Measurements from ENCODE around the gene PCDHB14.
"Not testable (repeated sequence)": the region's sequence is repeated elsewhere in the genome, so short reads cannot be mapped to it uniquely, and the experiment has no call there.

The PCDHB14 gene

GRCh38 chr5:141208478-141208877 lies 14.7 kb upstream of the PCDHB14 start, which contains the start of gene PCDHB12:
Gene PCDHB12 (plus strand): TSS chr5:141208719. CDS start chr5:141208908, 189 bp downstream.
- DNase-seq (ENCODE audit: extremely low read depth in 1 of 2, low read depth in 1 of 2), result no peak

- not testable (repeated sequence) for DNase-seq (ENCODE audit: extremely low read depth in 1 of 2, low read depth in 1 of 2)
Measured at GRCh38 chr5:141210281-141210680, 12.9 kb upstream of the PCDHB14 start.

- not testable (repeated sequence) for DNase-seq (ENCODE audit: extremely low read depth in 1 of 2, low read depth in 1 of 2)
Measured at GRCh38 chr5:141210849-141211248, 12.3 kb upstream of the PCDHB14 start.

- not testable (repeated sequence) for DNase-seq (ENCODE audit: extremely low read depth in 1 of 2, low read depth in 1 of 2)
Measured at GRCh38 chr5:141213656-141214339, 9.3 kb upstream of the PCDHB14 start, which contains the start of gene PCDHB13. Gene PCDHB13 (plus strand): TSS chr5:141213919. CDS start chr5:141214124, 205 bp downstream.

- not testable (repeated sequence) for DNase-seq (ENCODE audit: extremely low read depth in 1 of 2, low read depth in 1 of 2)
Measured at GRCh38 chr5:141214583-141214982, 8.6 kb upstream of the PCDHB14 start.

- not testable (repeated sequence) for DNase-seq (ENCODE audit: extremely low read depth in 1 of 2, low read depth in 1 of 2)
Measured at GRCh38 chr5:141215504-141215903, 7.6 kb upstream of the PCDHB14 start.

- DNase-seq (ENCODE audit: extremely low read depth in 1 of 2, low read depth in 1 of 2), result not testable (repeated sequence)
Measured at GRCh38 chr5:141216035-141216434, 7.1 kb upstream of the PCDHB14 start.

- not testable (repeated sequence) for DNase-seq (ENCODE audit: extremely low read depth in 1 of 2, low read depth in 1 of 2)
Measured at GRCh38 chr5:141224844-141225243, 1.7 kb downstream of the PCDHB14 start.

- not testable (repeated sequence) for DNase-seq (ENCODE audit: extremely low read depth in 1 of 2, low read depth in 1 of 2)
Measured at GRCh38 chr5:141225421-141225820, 2.3 kb downstream of the PCDHB14 start.

GRCh38 chr5:141234109-141234667 lies 11.0 kb downstream of the PCDHB14 start:
- no peak for DNase-seq (ENCODE audit: extremely low read depth in 1 of 2, low read depth in 1 of 2)

- DNase-seq (ENCODE audit: extremely low read depth in 1 of 2, low read depth in 1 of 2), result not testable (repeated sequence)
Measured at GRCh38 chr5:141235922-141236321, 12.8 kb downstream of the PCDHB14 start.

GRCh38 chr5:141236516-141237313 lies 13.6 kb downstream of the PCDHB14 start:
- DNase-seq (ENCODE audit: extremely low read depth in 1 of 2, low read depth in 1 of 2), result no peak

- no peak for DNase-seq (ENCODE audit: extremely low read depth in 1 of 2, low read depth in 1 of 2)
Measured at GRCh38 chr5:141241496-141241895, 18.4 kb downstream of the PCDHB14 start.

- no peak for DNase-seq (ENCODE audit: extremely low read depth in 1 of 2, low read depth in 1 of 2)
Measured at GRCh38 chr5:141245250-141245717, 22.1 kb downstream of the PCDHB14 start, which contains the start of gene PCDHB15. Gene PCDHB15 (plus strand): TSS chr5:141245395. CDS start chr5:141245579, 184 bp downstream.

GRCh38 chr5:141246971-141247370 lies 23.8 kb downstream of the PCDHB14 start:
- DNase-seq (ENCODE audit: extremely low read depth in 1 of 2, low read depth in 1 of 2), result not testable (repeated sequence)

- DNase-seq (ENCODE audit: extremely low read depth in 1 of 2, low read depth in 1 of 2), result not testable (repeated sequence)
Measured at GRCh38 chr5:141247434-141247833, 24.3 kb downstream of the PCDHB14 start.

GRCh38 chr5:141250576-141250975 lies 27.4 kb downstream of the PCDHB14 start:
- no peak for DNase-seq (ENCODE audit: extremely low read depth in 1 of 2, low read depth in 1 of 2)

GRCh38 chr5:141258464-141258863 lies 35.3 kb downstream of the PCDHB14 start:
- no peak for DNase-seq (ENCODE audit: extremely low read depth in 1 of 2, low read depth in 1 of 2)

- no peak for DNase-seq (ENCODE audit: extremely low read depth in 1 of 2, low read depth in 1 of 2)
Measured at GRCh38 chr5:141258948-141259347, 35.8 kb downstream of the PCDHB14 start.

GRCh38 chr5:141260458-141261237 lies 37.5 kb downstream of the PCDHB14 start:
- no peak for DNase-seq (ENCODE audit: extremely low read depth in 1 of 2, low read depth in 1 of 2)

- DNase-seq (ENCODE audit: extremely low read depth in 1 of 2, low read depth in 1 of 2), result no peak
Measured at GRCh38 chr5:141261238-141261546, 38.0 kb downstream of the PCDHB14 start.

Measured in activated CD8-positive, alpha-beta memory T cell treated with anti-CD3 and anti-CD28 coated beads for 1 hour (primary cell).